Astrocyte of the spinal cord (primary cell): ENCODE results near the gene MTM1.

Source experiments
- DNase-seq: peaks from one replicate; pipeline ENCODE4 v3.0.0; 2011; ENCODE audit warnings: low read depth, low spot score
- H3K4me3 ChIP-seq: 2 replicates; pipeline ENCODE4 v1.5.1; 2011; ENCODE audit warnings: low read depth, mild to moderate bottlenecking, low read length, moderate library complexity
- in situ Hi-C: cut with HindIII; loops from 2 replicates; pipeline ENCODE4 v1.10.0; 2017; ENCODE audit warnings: low sequenced_read_pairs
- TF ChIP-seq, protein P1 (sequence below): IDR thresholded peaks from 2 replicates; pipeline ENCODE4 v1.5.1; 2012; ENCODE audit warnings: low read depth, mild to moderate bottlenecking, low read length, inconsistent platforms

MTM1 gene

DNA sequence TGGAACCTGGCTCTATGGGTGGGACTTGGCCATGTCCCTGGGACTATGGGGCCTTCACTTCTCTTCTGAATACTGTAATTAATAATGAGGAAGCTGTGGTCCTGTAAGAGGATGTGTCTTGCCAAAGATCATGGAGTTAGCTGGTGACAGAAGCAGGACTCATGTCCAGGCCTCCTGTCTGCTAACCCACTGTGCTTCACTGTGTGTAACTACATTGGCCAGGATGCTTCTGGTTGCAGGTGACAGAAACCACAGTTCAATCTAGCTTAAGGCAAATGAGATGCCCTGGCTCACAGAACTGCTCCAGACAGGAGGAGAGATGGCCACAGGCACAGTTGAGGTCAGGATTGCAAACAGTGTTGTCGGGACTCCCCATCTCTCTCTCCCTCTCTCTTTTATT lies 127.9 kb downstream of the MTM1 start:
- no peak overlapping the region for H3K4me3 ChIP-seq
- in situ Hi-C loops = no loop called here
- no peak for DNase-seq
- TF ChIP-seq, protein P1, sequence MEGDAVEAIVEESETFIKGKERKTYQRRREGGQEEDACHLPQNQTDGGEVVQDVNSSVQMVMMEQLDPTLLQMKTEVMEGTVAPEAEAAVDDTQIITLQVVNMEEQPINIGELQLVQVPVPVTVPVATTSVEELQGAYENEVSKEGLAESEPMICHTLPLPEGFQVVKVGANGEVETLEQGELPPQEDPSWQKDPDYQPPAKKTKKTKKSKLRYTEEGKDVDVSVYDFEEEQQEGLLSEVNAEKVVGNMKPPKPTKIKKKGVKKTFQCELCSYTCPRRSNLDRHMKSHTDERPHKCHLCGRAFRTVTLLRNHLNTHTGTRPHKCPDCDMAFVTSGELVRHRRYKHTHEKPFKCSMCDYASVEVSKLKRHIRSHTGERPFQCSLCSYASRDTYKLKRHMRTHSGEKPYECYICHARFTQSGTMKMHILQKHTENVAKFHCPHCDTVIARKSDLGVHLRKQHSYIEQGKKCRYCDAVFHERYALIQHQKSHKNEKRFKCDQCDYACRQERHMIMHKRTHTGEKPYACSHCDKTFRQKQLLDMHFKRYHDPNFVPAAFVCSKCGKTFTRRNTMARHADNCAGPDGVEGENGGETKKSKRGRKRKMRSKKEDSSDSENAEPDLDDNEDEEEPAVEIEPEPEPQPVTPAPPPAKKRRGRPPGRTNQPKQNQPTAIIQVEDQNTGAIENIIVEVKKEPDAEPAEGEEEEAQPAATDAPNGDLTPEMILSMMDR = no peak

DNA sequence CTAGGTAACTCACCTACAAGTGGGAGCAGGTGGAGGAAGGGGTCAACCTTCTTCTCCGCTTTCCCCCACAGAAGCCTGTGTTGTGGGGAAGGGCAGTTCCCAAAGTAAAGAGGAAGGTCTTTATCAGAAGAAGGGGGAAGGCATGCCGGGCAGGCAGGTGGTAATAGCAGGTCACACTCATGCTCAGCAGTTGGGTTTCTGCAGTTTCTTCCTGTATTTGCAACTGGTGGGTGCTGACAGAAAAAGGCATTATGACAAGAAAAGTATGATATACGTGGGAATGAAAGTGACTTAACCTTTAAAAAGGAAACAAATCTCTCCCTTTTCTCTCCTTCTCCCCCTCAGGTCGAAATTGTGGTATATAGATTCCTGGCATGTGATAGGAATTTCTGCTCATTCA lies 128.4 kb downstream of the MTM1 start:
- no peak for DNase-seq
- TF ChIP-seq, protein P1 = no peak
- in situ Hi-C loops = no loop called here
- H3K4me3 ChIP-seq = no peak overlapping the region

DNA sequence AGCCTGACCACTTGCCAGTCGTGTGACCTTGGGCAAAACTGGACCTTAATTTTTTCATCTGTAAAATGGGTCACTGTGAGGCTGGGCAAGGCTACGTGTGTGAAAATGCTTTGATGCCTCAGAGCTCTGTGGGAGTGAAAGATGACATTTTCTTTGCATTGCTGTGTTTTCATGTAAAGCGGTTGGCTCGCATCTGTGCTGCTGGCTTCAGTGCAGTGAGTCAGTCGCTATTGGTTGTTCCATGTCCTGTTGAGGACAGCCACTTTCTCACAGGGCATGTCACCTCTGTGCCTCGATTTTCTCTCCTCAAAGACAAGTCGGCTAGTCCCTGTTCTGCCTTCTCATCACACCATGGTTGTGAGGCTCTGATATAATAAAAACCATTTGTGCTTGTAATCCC lies 129.2 kb downstream of the MTM1 start:
- TF ChIP-seq, protein P1 = no peak
- no peak overlapping the region for H3K4me3 ChIP-seq
- no peak for DNase-seq
- in situ Hi-C loops = no loop called here

DNA sequence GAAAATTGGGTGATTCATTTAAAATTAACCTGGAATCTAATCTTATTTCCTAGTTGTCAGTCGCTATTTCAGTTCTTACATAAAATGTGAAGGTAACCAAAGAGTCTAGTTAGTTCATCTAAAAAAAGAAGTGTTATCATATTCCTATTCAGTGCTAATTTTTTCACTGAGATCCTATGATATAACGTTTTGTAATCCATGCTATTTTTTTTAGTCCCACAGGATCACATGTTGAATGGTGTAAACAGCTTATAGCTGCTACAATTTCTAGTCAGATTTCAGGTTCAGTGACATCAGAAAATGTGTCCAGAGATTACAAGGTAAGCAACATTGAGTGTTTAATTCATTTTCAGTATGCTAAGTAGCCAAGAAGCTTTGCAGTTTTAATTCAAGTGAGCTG lies 130.6 kb downstream of the MTM1 start:
- TF ChIP-seq, protein P1 = no peak
- DNase-seq = no peak
- in situ Hi-C loops = no loop called here
- no peak overlapping the region for H3K4me3 ChIP-seq

DNA sequence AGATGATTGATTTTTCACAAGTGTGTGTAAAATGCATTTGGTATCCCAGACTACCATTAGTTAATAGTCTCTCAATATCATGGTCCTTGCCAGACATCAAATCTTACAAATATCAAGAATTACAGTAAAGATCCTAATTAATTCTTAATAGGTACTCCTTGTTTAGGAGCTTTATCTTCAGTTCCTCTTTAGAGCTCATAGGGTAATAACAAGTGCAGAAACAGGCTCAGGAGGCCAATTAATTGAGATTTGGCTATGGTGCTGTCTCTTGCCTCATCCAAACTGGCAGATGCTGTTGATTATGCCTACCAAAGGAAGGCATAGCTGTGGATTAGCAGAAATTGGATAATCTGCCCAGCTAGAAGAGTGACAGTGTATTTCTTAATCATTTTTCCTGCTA lies 131.7 kb downstream of the MTM1 start:
- no peak overlapping the region for H3K4me3 ChIP-seq
- TF ChIP-seq, protein P1 = no peak
- in situ Hi-C loops = no loop called here
- no peak for DNase-seq

DNA sequence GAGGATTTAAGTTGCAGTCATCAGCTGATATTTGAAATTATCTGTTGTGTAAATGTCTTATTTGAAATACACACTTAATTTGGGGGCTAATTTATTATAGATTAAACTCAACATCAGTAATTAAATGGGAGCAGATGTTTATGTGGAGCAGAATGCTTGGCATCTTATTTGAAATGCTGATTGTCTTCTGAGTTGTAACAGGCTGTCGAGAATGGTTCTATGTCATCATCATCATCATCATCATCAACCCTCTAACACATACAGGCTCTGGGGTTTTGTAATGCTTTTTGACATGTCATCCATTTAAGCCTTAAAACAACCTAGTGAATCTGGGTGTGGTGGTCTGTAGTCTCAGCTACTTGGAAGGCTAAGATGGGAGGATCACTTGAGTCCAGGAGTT lies 133.0 kb downstream of the MTM1 start:
- in situ Hi-C loops = no loop called here
- TF ChIP-seq, protein P1 = no peak
- DNase-seq = no peak
- H3K4me3 ChIP-seq = no peak overlapping the region

DNA sequence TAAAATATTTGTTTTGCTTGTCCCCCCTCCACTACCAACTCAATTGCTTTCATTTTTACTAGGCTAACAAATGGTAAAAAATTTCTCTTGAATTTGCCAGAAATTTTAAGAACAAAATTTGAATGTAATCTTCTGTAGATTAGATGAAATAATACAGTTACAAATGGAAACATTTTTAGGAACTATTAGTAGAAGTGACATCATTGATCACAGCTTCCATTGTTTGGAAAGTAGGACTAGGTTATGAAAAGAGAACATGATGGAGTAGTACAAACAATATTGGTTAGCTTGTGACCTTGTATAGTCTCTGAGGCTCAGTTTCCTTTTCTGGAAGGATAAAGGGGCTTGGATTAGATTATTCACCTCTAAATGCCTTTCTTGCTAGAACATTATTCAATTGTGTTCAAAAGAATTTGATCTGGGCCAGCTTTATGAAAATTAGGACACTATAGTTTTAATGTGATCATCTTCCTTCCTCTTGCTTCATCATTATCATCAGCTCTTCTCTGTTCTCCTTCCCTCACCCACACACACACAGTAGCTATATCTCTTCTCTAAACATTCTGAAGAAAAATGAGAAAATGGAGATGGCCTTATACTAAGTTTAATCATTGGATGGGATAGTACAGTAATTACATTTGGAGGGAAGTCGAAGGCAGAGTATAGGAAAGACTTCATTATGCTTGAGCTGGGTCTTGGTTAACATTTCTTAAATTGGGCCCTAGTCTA lies 134.7 kb downstream of the MTM1 start:
- no peak overlapping the region for H3K4me3 ChIP-seq
- DNase-seq = no peak
- TF ChIP-seq, protein P1 = no peak
- in situ Hi-C loops = no loop called here
